Lower lobe of right lung (tissue), 2 donors: Measurements from ENCODE around the gene GET4. TPM values are rescaled to one million over a fixed set of nuclear protein-coding genes. Genes with fewer than 3 reads are reported as not detected.
"Not testable (repeated sequence)": the region's sequence is repeated elsewhere in the genome, so short reads cannot be mapped to it uniquely, and the experiment has no call there.

Source experiments
- ATAC-seq, 2 donors: fragments of 200-7000 bp; cut with Tn5 transposase; one replicate each; pipeline ENCODE4 v1.9.1; 2020 to 2022; ENCODE audit warnings: mild to moderate bottlenecking in 2 of 2, moderate library complexity in 2 of 2
- DNase-seq: peaks from one replicate; pipeline ENCODE4 v3.0.0-alpha.2; 2020
- H3K27ac ChIP-seq: fragments of 200-600 bp; one replicate; pipeline ENCODE4 v1.8.0; 2022
- H3K27me3 ChIP-seq: fragments of 200-600 bp; one replicate; pipeline ENCODE4 v1.8.0; 2022; ENCODE audit warnings: low read depth
- H3K36me3 ChIP-seq: fragments of 200-600 bp; one replicate; pipeline ENCODE4 v1.8.0; 2022; ENCODE audit warnings: mild to moderate bottlenecking
- H3K4me1 ChIP-seq: fragments of 200-600 bp; one replicate; pipeline ENCODE4 v1.8.0; 2022
- H3K4me3 ChIP-seq: fragments of 200-600 bp; one replicate; pipeline ENCODE4 v1.8.0; 2022; ENCODE audit warnings: mild to moderate bottlenecking
- H3K9me3 ChIP-seq: fragments of 200-600 bp; one replicate; pipeline ENCODE4 v1.8.0; 2022
- CTCF ChIP-seq: fragments of 200-600 bp; IDR thresholded peaks from one replicate; pipeline ENCODE4 v1.8.0; 2022; ENCODE audit warnings: antibody characterized with exemption, mild to moderate bottlenecking
- intact Hi-C: fragments of 100-400 bp; cut with DNase I; formaldehyde crosslinking; loops from one replicate; pipeline ENCODE4 v1.11.0; 2022
- total RNA-seq: library from RNA; stranded (reverse); fragmentation: NEBNext Ultra II Directional; extraction: Animal tissue kit (Norgen Biotek cat#: 25700); gene quantifications from one replicate; pipeline ENCODE4 v1.2.1, GENCODE V29; 2021
- donor health status: DM: no; HTN: yes; CAD: no; lungs with severe emphysema.

Gene GET4
- total RNA-seq, 1 donor from 2014 or later, result 31.7 TPM

- peaks cover 59% of the 10 kb centered on the region for H3K36me3 ChIP-seq
- no peak for TF ChIP-seq CTCF
- H3K4me3 ChIP-seq, result no peak overlapping the region
- H3K9me3 ChIP-seq, result no peaks in the 10 kb centered on the region
- ATAC-seq (no peak), DNase-seq (no peak)
- H3K27ac ChIP-seq, result no peak overlapping the region
- H3K27me3 ChIP-seq, result no peaks in the 10 kb centered on the region
- H3K4me1 ChIP-seq, result peaks cover 43% of the 10 kb centered on the region
- intact Hi-C loops, result no loop called here
These were observed 4.3 kb upstream of the GET4 start for GRCh38 chr7:871900-872537.

- Histone ChIP-seq H3K36me3 (peaks cover 52% of the 10 kb centered on the region), H3K4me1 (peaks cover 36% of the 10 kb centered on the region)
- H3K27ac ChIP-seq, intact Hi-C loops, DNase-seq, ATAC-seq, H3K4me3 ChIP-seq, H3K9me3 ChIP-seq, H3K27me3 ChIP-seq: not testable (repeated sequence)
These were observed 3.7 kb upstream of the GET4 start for GRCh38 chr7:872685-873084.

GRCh38 chr7:873367-874002 is 2.9 kb upstream of the GET4 start:
- Histone ChIP-seq H3K4me1 (peaks cover 38% of the 10 kb centered on the region), H3K4me3 (no peak overlapping the region), H3K9me3 (no peaks in the 10 kb centered on the region), H3K27ac (peak overlapping the region; percentile 64), H3K36me3 (peaks cover 46% of the 10 kb centered on the region), H3K27me3 (no peaks in the 10 kb centered on the region)
- TF ChIP-seq CTCF, result peak; percentile 95
- peak; percentile 57 to 77 for ATAC-seq
- DNase-seq, result peak; percentile 91
- intact Hi-C loops, result no loop called here

- peaks cover 48% of the 10 kb centered on the region for H3K36me3 ChIP-seq
- H3K4me1 ChIP-seq, result peaks cover 45% of the 10 kb centered on the region
- no peak for TF ChIP-seq CTCF
- H3K4me3 ChIP-seq, result no peak overlapping the region
- no peak for DNase-seq
- no peak for ATAC-seq
- H3K9me3 ChIP-seq, result no peaks in the 10 kb centered on the region
- intact Hi-C loops, result no loop called here
- peak overlapping the region; percentile 64 for H3K27ac ChIP-seq
- no peaks in the 10 kb centered on the region for H3K27me3 ChIP-seq
These were observed 2.2 kb upstream of the GET4 start for GRCh38 chr7:874031-874749.

- intact Hi-C loops, result no loop called here
- H3K27me3 ChIP-seq, result no peaks in the 10 kb centered on the region
- no peak for DNase-seq
- H3K4me3 ChIP-seq, result no peak overlapping the region
- no peak overlapping the region for H3K27ac ChIP-seq
- ATAC-seq, result no peak
- no peak for TF ChIP-seq CTCF
- H3K36me3 ChIP-seq, result peaks cover 42% of the 10 kb centered on the region
- H3K9me3 ChIP-seq, result no peaks in the 10 kb centered on the region
- peaks cover 52% of the 10 kb centered on the region for H3K4me1 ChIP-seq
These were observed 1.3 kb upstream of the GET4 start for GRCh38 chr7:875051-875450.
